Measurements from ENCODE around the gene FOXF2.

The FOXF2 gene

GRCh38 chr6:1389369-1390132, at the start of gene FOXF2:
FOXF2 (plus strand) TSS chr6:1389576; CDS start chr6:1389948, 372 bp downstream.
- H3K4me3 ChIP-seq (ENCODE audit: low read depth, low read length): no peak within 1 kb of the TSS
- no peak for TF ChIP-seq CTCF (IDR thresholded peaks at IDR 0.05; ENCODE audit: borderline replicate concordance, insufficient read depth, low read depth, low read length)

GRCh38 chr6:1346101-1346500, 43.3 kb upstream of the FOXF2 start:
- TF ChIP-seq CTCF (IDR thresholded peaks at IDR 0.05; ENCODE audit: borderline replicate concordance, insufficient read depth, low read depth, low read length): no peak
- no peak overlapping the region for H3K4me3 ChIP-seq (ENCODE audit: low read depth, low read length)

GRCh38 chr6:1346558-1347091, 42.8 kb upstream of the FOXF2 start:
- TF ChIP-seq CTCF (IDR thresholded peaks at IDR 0.05; ENCODE audit: borderline replicate concordance, insufficient read depth, low read depth, low read length): no peak
- H3K4me3 ChIP-seq (ENCODE audit: low read depth, low read length): no peak overlapping the region

GRCh38 chr6:1347161-1347560, 42.2 kb upstream of the FOXF2 start:
- TF ChIP-seq CTCF (IDR thresholded peaks at IDR 0.05; ENCODE audit: borderline replicate concordance, insufficient read depth, low read depth, low read length): no peak
- H3K4me3 ChIP-seq (ENCODE audit: low read depth, low read length): no peak overlapping the region

GRCh38 chr6:1348675-1349074, 40.7 kb upstream of the FOXF2 start:
- no peak overlapping the region for H3K4me3 ChIP-seq (ENCODE audit: low read depth, low read length)
- no peak for TF ChIP-seq CTCF (IDR thresholded peaks at IDR 0.05; ENCODE audit: borderline replicate concordance, insufficient read depth, low read depth, low read length)

- TF ChIP-seq CTCF (IDR thresholded peaks at IDR 0.05; ENCODE audit: borderline replicate concordance, insufficient read depth, low read depth, low read length): no peak
- no peak overlapping the region for H3K4me3 ChIP-seq (ENCODE audit: low read depth, low read length)
These were observed 39.7 kb upstream of the FOXF2 start for GRCh38 chr6:1349655-1350054.
